HG03039 (cell line): ENCODE data around the gene ZBTB47.

Experiments
- ATAC-seq: cut with Tn5 transposase; IDR thresholded peaks from one replicate; pipeline ENCODE4 v1.9.1; 2021; ENCODE audit warnings: mild to moderate bottlenecking, moderate library complexity; ENCODE audit not compliant: unreplicated experiment

Gene ZBTB47

DNA sequence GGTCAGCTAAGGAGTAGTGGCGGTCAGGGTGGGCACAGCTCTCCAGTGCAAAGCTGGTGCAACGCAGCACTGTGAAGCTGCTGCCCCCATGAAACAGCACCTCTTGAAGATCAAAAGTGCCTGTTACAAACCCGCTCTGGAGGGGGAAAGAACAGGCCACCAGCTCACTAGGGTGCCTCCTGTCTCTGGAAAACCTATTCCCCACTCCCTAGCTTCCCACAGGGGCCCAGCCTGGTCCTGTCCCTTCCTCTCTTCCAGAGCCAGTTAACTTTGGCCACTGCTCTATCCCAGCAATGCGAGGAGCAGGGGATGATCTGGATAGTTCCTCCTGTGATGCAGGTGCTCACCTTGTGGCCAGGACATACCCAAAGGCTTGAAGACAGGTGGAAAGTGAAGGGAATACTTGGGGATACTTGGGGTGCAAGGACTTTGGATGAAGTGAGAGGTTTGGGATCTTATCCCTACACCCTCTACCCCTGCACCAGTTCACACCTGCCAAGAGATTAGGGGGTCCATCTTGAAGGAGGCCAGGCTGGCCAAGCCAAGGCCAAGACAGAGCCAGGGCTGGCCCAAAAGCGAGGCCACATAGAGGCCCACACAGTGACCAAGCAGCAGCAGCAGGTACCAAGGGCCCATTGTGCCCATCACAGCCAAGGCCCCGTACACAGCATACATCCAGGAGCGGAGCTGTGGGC is 44.9 kb downstream of the ZBTB47 start:
- no peak for ATAC-seq

DNA sequence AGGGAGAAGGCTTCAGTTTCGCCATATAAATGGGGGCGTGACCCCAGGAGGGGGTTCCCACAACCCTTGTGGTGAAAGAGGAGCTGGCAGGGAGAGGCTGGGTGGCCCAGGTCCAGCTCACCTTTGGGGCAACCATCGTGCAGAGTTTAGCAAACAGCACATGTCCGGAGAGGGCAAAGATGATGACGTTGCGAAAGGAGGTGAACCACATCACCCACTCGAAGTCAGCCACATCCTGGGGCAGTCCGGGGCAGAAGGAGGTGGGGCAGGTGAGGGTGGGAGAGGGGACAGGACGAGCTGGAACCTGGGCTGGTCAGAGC is 45.4 kb downstream of the ZBTB47 start:
- no peak for ATAC-seq

DNA sequence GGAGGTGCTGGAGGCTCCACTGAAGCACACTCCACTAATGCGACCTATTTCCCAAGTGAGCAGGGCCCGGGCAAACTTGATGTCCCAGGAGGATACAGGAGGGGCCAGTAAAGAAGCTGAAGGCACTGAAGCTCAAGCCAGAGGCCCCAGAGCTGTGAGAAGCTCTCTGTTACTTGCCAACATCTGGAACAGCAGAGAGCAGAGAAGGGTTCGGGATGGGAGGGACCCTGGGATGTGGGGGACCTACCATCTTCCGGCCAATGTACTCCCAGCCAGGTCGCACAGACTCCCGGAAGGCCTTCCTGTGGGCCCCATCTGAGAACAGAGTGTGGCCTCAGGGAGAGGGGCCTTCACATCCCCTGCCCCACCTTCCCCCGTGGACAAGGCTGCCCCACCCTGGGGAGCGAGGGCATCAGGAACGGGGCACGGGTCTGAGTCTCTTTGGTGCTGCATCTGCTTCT is 46.0 kb downstream of the ZBTB47 start:
- no peak for ATAC-seq

DNA sequence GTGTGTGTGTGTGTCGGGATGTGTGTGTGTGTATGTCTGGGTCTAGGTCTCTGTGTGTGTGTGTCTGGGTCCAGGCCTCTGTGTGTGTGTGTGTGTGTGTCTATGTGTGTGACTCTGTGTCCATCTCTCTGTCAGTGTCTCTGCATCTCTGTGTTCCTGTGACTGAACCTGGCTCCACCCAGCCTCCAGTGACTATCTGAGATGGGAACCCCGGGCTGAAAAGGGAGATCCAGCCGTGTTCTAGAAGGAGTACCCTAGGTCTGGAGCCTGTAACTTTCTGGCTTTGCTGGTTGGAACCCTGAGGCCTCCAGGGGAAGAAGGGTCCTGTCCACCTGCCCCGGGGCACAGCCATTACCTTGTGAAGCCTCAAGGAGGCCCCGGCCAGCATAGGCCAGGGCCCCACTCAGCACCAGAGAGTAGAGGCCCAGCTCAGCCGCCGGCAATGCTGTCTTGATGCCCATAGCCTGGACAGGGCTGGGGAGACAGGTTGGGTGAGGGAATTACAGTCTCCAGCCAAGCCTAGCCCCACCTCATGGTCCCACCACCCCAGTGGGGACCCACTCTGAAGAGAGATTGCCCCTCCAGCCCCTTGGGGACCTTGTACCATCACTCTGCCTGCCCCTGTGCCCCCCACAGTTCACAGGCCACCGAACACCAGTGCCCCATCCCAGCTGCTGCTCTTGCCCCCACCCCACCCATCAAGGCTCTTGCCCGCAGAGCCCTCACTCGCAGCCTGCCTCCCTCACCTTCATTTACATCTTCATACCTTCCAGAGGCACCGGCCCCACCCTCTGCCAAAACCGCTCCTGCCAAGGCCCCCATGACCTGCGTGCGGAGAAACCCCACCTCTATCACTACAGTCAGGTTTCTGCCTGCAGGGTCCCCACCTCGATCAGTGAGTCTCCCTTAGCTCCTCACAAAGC is 47.1 kb downstream of the ZBTB47 start:
- no peak for ATAC-seq

DNA sequence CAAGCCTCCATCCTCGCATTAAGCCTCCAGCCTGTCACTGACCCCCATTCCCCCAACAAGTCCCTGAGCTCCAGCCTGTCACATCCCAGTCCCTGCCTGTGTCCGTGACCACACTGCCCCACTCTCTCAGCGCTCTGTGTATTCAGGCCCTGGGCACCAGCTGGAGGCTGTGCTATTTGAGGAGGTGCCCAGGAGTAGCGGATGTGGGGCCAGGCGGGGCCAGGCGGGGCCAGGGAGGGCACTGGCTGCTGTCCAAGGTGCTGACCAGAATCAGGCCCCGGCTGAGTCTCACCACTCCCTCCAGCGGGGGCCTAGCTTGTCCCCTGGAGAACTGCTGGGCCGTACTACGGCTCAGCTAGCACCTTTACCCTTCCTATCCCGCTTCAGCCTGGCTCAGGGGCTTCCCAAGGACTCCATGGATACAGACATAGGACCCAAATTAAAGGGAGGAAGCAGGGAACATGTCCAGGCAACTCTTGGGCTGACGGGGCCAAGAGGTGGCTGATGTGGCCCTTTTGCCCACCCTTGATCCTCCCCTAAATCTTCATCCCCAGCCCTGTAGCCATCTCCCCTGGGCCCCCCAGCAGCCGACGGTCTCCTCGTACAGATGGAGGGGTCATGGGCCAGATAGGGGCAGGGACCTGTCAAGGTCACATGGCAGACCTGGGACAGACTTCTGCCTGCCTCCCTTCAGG is 48.0 kb downstream of the ZBTB47 start:
- no peak for ATAC-seq

DNA sequence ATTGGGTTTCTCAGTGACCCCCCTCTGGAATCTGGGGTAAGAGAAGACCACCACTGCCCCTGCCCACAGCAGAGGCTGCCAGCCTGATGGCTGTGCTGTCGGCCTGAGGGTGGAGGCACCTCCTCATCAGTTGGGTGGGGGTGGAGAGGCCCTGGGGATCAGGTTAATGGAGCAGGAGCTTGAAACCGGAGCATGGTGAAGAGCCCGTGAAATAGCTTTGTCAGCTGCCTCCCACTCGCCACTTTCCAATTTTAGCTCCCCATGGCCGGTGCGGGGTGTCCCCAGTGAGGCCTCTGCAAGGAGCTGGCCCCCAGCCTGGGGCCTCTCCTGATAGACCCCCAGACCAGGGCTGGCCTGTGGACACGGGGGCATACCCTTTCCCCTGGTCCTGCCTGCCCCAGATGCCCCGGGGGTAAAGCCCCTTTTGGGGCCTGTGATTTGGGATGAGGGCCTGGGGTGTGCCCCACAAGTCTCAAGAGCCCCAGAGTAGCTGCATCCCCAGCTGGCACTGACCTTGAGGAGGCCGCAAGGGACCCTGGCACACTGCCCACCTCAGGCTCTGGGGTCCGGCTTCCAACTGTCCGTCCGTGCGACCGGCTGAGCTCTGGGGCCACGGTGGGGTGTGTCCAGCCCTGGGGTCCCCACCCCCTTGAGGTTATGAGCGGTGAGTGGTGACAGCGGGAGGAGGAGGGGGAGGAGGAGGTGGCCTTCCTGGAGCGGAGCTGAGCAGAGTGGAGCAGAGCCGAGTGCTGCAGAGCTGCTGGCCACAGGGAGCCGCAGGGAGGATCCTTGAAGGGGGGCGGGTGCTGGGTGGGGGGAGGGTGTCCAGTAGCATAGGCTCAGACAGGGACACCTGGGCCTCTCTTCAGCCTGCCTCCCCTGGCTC is 48.8 kb downstream of the ZBTB47 start, which contains the start of gene HHATL:
Gene HHATL, minus strand, starts transcription at position 733 of the 886 bp plus-strand sequence. CDS start 1,972 bp downstream, outside the sequence.
- ATAC-seq: no peak

DNA sequence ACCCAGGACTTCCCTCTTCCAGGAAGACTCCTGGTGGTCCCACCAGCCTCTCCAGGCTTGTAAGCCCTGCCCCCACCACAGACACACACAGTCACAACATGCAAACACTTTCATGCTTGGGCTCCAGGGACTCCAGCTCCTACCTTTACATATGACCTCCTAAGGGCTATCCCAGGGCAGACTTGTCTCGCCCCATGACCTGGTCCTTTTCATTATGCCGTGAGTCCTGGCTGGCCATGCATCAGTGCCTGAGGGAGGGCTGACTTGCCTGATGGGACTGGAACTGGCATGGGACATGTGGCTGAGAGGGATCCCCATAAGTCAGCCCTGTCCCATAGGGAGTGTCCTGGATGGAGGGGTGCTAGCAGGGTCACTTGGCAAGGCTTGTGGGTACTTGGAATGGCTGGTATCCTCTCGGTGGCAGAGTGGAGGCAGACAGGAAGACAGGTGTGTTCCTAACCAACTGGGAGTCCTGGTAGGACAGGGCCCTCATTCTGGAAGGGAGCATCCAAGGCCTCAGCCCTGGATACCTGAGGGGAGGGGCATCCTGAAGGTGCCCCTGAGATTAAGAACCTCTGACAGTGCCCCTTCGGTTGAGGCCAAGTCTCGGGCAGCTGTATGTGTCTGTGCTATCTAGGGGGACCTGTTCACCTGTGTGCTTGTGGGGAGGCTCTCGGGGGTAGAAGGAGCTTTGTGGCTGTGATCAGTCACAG is 49.6 kb downstream of the ZBTB47 start:
- ATAC-seq: no peak

DNA sequence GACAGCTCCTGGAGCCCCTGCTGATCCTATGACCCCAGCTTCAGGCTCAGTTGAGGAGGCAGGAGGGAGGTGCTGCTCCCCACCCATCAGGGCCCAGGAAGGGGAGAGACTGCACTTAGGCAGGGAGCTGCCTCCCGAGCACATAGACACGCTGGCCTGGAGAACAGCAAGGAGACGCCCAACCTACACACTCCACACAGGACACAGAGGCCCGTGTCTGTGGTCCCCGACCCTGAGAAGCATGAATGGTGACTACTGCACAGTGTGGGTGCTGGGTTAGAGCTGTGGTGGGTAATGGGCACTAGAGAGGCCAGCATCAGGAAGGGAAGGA is 50.2 kb downstream of the ZBTB47 start:
- no peak for ATAC-seq

DNA sequence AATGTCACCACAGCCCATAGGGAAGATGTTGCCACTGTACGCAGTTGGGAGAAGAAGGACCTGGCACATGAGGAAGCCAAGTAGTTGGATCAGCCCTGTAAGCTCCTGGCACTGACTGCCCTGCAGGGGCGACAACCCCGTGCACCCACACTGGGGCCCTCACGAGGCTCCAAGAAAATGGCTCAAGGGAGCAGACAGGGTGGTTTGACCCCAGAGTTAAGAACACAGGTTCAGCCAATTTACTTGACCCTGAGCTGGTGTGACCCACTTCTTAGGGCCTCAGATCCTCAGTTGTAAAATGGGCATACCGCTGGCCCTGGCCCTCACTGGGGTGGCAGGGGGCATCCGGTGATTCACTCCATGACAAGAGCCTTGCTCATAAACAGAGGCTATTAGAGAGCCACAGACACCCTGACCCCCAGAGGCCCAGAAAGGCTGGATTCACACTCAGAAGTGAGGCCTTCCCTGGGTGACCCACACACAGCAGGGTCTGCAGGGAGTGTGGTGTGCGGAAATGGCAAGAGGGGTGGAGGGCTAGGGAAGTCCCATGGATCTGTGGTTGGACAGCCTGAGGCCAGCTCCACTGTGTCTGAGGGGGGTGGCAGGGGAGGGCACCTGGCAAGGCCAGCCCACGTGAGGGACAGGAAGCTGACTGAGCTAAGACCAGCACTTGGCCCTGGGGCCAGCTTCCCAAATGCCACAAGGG is 50.8 kb downstream of the ZBTB47 start:
- ATAC-seq: no peak

DNA sequence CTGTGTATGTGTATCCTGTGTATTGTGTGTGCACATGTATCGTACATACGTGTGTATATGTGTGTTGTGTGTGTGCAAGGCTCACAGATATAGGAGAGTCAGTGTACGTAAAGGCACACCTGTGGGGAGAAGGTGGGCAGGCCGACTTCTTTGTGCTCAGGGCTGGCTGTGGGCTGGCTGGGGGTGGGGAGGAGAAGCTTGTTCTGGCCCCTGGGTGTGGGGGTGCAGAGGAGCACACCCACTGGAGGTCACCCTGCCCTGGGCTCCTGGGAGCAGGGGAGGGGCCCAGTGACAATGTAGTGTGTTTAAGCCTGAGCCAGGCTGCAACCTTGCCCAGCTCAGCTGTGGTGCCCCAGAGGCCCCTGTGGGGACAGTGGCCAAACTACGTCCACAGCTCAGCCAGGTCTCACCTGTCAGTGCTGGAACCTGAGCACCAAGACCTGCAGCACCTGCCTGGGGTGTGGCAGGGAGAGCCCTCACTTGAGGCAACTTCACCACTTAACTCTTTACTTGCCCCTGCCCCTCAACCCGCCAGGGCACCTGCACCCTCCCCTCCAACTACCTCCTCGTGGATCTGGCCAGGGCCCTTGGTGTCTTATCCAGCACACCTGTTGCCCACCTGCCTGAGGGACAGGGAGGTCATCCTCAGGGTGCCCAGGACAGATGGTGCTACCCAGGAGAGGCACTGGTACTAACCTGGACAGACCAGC is 51.7 kb downstream of the ZBTB47 start:
- no peak for ATAC-seq

DNA sequence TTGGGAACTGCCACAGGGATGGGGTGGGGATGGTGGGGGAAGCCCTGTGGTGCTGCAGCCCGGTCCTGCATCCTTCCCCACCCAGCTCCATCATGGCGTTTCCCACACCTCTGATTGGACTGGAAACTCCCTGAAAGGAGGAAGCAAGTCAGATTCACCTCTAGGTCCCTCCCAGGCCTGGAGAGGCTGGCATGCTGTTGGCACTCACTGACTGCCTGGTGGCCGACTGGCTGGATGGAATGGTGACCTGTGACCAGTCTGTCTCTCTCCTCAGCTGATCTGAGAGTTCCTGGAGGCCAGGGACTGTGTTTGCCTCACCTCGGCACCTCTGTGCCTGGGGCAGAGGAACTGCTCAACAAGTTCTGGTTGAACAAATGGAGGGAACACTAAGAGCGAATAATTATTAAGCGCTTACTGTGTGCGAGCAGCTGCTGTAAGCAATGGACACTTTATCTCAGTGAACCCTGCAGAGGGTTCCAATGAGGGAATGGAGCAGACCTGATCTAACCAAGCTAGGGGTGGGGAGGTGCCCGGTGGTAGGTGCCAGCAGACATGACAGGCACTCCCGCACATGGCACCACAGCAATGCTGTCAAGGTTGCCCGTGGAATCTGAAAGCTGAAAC is 52.6 kb downstream of the ZBTB47 start:
- ATAC-seq: no peak

DNA sequence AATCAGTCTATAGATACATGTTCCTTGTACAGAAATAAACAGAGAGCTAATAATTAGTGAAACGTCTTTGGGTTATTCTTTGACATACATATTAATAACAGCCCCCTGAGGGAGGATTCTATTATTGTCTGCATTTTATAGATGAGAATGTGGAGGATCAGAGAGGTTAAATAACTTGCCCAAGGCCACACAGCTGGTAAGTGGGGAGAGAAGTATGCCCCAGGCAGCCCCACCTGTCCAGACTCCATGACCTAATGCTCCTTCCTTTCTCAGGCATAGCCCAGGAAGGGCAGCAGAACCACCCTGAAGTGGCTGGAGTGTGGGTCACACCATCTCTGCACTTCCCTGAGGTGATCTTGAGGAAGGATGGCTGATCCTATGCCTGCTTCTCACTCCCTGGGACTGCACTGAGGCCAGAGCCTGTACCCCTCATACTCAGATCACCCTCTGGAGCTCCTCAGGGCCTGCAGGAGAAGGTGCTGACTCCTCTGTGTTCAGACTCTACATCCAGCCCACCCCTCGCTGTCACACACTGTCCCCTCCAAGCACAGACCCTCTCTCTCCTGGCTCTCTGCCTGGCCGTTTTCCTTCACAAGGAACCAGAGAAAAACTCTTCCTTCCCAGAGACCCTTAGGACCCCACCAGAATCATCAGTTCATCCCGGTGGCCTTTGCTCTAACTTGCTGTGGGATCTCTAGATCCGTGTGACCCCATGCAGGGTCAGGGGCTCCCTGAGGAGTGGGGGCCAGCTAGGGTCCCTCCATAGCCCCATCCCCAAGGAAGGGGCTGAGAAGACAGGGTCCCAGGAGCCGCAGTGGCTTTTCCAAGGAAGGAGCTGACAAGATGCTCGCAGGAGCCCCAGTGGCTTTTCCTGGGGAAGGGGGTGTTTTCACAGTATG is 53.5 kb downstream of the ZBTB47 start:
- no peak for ATAC-seq

DNA sequence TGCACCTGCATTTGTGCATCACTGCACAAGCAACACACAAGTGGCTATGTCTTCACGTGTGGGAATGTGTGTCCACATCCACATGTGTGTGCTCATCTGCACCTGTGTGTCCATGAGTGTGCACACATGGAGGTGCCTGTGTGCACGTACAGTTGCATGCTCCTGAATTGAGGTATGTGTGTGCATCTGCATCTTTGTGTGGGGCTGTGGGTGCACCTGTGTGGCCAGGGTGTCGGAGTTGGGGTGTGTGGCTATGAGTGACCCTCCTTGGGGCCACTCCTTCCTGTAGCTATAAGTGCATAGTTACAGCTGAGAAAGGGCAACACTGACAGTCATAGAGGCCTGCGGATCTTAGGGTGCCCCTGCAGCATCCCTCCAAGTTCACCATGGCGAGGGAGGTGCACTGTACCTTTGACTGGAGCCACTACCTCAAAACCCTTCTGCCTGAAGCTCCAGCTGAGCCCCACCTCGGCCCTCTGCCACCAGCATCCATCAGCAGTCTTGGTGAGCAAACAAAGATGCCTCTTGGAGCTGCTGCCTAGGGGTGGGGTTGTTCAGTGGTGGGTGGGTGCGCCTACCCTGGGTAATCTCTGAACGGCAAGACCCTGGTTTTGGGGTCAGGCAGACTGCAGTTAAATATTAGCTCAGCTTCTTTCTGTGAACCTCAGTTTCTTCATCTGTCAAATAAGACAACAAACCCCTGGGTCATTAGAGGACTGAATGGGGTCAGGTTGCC is 54.3 kb downstream of the ZBTB47 start:
- ATAC-seq: no peak

DNA sequence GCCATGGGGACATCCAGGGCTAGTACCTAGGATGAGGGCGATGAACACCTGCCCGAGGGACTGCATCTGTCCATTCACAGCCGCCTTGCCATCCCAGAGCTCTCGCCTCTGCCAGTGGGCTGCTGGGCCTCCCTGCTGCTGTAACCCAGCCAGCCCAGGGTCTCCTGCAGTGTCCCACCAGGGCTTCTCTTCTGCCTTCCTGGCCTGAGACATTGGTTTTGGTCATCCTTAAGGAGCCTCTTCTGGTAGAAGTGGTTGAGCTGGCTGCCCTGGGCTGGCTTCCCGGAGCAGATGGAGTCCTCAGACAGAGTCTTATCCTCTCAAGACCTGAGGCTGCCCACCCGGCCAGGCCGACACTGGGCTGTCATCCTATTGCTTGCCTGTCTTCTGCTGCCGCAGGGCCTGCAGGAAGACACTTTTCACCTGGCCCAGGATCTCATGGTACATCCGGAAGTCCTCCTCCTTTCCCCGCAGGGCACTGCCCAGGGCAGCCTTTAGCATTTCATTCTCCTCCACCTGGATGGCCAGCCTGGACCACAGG is 55.2 kb downstream of the ZBTB47 start:
- no peak for ATAC-seq

DNA sequence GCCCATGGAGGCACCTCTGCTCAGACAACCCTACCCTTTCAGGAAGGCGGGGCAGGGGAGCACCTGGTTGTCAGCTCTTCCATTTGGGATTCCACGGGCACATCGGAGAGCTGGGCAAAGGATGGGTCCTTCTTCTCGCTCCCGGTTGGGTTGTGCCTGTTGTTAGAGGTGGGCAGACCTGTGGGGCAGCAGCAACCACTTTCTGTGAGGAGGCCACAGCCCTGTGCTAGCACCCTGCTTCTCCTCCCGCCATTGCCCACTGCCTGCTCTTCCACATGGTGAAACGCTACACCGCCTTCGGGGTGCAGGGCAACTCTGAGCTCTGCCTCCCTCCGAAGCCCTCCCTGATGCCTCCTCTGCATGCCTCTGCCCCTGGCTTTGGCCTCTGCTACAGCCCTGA is 56.1 kb downstream of the ZBTB47 start:
- ATAC-seq: no peak

DNA sequence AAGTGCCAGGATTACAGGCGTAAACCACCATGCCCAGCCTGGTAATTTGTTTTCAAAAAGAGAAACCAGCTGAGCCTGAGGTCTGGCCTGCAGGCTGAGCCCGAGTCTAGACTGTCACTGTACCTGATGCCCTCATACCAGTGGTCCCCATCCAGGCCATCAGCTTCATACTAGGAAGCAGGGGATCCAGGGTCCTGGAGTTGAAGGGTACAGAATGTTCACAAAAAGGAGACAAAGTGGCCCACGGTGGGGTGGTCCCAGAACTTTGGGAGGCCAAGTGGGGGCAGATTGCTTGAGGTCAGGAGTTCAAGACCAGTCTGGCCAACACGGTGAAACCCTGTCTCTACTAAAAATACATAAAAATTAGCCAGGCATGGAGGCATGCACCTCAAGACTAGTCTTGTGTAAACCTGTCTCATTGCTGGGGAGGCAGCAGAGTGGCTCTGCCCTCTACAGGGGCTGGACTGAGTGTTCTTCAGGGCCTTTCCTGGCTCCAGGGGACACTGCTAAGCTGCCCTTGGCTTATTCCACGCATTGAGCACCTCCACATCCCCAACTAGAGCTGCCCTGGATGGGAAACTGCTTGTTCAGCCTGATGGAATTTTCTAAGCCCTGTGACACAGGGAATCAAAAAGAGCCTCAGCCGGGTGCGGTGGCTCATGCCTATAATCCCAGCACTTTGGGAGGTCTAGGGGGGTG is 57.0 kb downstream of the ZBTB47 start:
- no peak for ATAC-seq
